Ishikawa (cell line): ENCODE data around the gene CA10.

Experiments
- CEBPB ChIP-seq: IDR thresholded peaks from 2 replicates; pipeline ENCODE4 v1.6.1; 2012
- CREB1 ChIP-seq: IDR thresholded peaks from 2 replicates; pipeline ENCODE4 v1.6.1; 2012; ENCODE audit warnings: low read depth
- EGR1 ChIP-seq: IDR thresholded peaks from 2 replicates; pipeline ENCODE4 v1.6.1; 2012
- EP300 ChIP-seq: IDR thresholded peaks from 2 replicates; pipeline ENCODE4 v1.6.1; 2012; ENCODE audit warnings: borderline replicate concordance
- FOXM1 ChIP-seq: IDR thresholded peaks from 2 replicates; pipeline ENCODE4 v1.6.1; 2012; ENCODE audit warnings: low read depth, borderline replicate concordance
- NFIC ChIP-seq: IDR thresholded peaks from 2 replicates; pipeline ENCODE4 v1.6.1; 2012
- RAD21 ChIP-seq: IDR thresholded peaks from 2 replicates; pipeline ENCODE4 v1.6.1; 2012; ENCODE audit warnings: low read depth
- REST ChIP-seq: IDR thresholded peaks from 2 replicates; pipeline ENCODE4 v1.6.1; 2012; ENCODE audit warnings: low read depth, mild to moderate bottlenecking
- TAF1 ChIP-seq: IDR thresholded peaks from 2 replicates; pipeline ENCODE4 v1.6.1; 2012; ENCODE audit warnings: low read depth, mild to moderate bottlenecking
- TCF12 ChIP-seq: IDR thresholded peaks from 2 replicates; pipeline ENCODE4 v1.6.1; 2012; ENCODE audit warnings: low read depth
- TEAD4 ChIP-seq: IDR thresholded peaks from 2 replicates; pipeline ENCODE4 v1.6.1; 2012
- USF1 ChIP-seq: IDR thresholded peaks from 2 replicates; pipeline ENCODE4 v1.6.1; 2012
- YY1 ChIP-seq: IDR thresholded peaks from 2 replicates; pipeline ENCODE4 v1.6.1; 2012; ENCODE audit warnings: low read depth
- ZBTB7A ChIP-seq: IDR thresholded peaks from 2 replicates; pipeline ENCODE4 v1.6.1; 2012; ENCODE audit warnings: low read depth
- TF ChIP-seq, protein P1 (sequence below): IDR thresholded peaks from 2 replicates; pipeline ENCODE4 v1.6.1; 2012

The CA10 gene

GRCh38 chr17:51660266-51660665, 498.2 kb downstream of the CA10 start:
- TF ChIP-seq YY1 (no peak), TEAD4 (no peak), CEBPB (no peak), NFIC (no peak), CREB1 (no peak), USF1 (no peak), EP300 (no peak), ZBTB7A (no peak), RAD21 (no peak), TAF1 (no peak), EGR1 (no peak)

GRCh38 chr17:51657224-51657623, 501.3 kb downstream of the CA10 start:
- no peak for TF ChIP-seq CREB1
- TF ChIP-seq YY1, result no peak
- no peak for TF ChIP-seq NFIC
- no peak for TF ChIP-seq REST
- TF ChIP-seq TAF1, result no peak
- no peak for TF ChIP-seq ZBTB7A
- TF ChIP-seq FOXM1, result no peak
- TF ChIP-seq, protein P1, sequence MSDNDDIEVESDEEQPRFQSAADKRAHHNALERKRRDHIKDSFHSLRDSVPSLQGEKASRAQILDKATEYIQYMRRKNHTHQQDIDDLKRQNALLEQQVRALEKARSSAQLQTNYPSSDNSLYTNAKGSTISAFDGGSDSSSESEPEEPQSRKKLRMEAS, result no peak
- no peak for TF ChIP-seq EGR1
- no peak for TF ChIP-seq EP300
- TF ChIP-seq TEAD4, result no peak

DNA sequence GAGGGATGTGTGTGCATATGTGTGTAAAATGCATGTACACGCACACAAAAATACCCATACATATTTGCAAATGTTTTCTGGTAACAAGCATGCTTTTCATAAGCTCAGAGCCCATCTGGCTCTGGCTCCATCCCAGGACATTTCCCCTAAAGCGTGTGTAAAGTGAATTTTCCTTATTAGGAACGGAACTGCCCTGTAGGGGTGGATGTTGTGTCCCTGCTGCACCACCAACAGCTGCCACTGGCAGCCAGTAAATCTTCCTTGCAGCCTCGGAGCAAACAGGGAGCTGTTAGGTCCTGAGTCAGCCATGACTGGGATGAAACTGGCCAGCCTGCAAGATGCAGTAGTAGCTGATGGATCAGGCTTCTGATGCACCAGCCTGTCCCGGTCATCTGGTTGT, 504.6 kb downstream of the CA10 start:
- TF ChIP-seq CEBPB (no peak), USF1 (no peak), ZBTB7A (no peak)

- TF ChIP-seq ZBTB7A (no peak), NFIC (no peak)
These were observed 506.0 kb downstream of the CA10 start for GRCh38 chr17:51652529-51652928.

GRCh38 chr17:51651513-51652298, 506.8 kb downstream of the CA10 start:
- TF ChIP-seq EGR1 (no peak), REST (no peak), TEAD4 (no peak), EP300 (no peak), TAF1 (no peak), ZBTB7A (no peak), NFIC (no peak), RAD21 (no peak), TCF12 (no peak), CEBPB (no peak), CREB1 (no peak), YY1 (no peak), FOXM1 (no peak), USF1 (no peak)
- TF ChIP-seq, protein P1, result no peak

DNA sequence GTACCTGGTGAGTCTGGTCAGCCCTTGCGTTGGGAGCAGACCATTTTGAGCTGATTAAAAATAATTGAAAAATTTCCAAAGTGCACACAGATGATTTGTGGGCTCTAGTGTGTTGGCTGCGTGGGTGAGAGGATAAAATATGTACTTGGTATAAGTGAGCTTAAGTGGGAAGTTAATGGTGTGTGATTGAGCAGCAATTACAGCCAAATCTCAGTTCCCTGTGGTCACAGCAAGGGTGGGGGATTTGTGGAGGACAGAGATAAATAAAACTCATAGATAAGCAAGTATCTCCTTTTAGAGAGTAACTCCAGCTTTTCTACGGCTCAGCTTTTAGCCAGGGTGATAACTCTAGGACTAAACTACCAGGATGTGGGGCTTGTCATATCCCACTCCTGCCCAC, 507.7 kb downstream of the CA10 start:
- no peak for TF ChIP-seq EP300
- TF ChIP-seq ZBTB7A, result no peak
- no peak for TF ChIP-seq REST
- no peak for TF ChIP-seq TCF12
- no peak for TF ChIP-seq CEBPB
- no peak for TF ChIP-seq USF1
- no peak for TF ChIP-seq TAF1
- no peak for TF ChIP-seq CREB1
- TF ChIP-seq RAD21, result no peak
- no peak for TF ChIP-seq FOXM1
- no peak for TF ChIP-seq EGR1
- TF ChIP-seq TEAD4, result no peak
- TF ChIP-seq NFIC, result no peak
- TF ChIP-seq, protein P1, result no peak
- no peak for TF ChIP-seq YY1
